SKM-1 (cell line): Measurements from ENCODE around the gene FAM186B.

Source experiments
- DNase-seq: peaks from one replicate; lab custom pipeline; 2025; ENCODE audit not compliant: unreplicated experiment; lab: John Stamatoyannopoulos, UW

Gene FAM186B

GRCh38 chr12:49609875-49610154 lies 4.4 kb upstream of the FAM186B start:
- DNase-seq = no peak

- no peak for DNase-seq
Measured at GRCh38 chr12:49609059-49609874, 3.8 kb upstream of the FAM186B start.

DNA sequence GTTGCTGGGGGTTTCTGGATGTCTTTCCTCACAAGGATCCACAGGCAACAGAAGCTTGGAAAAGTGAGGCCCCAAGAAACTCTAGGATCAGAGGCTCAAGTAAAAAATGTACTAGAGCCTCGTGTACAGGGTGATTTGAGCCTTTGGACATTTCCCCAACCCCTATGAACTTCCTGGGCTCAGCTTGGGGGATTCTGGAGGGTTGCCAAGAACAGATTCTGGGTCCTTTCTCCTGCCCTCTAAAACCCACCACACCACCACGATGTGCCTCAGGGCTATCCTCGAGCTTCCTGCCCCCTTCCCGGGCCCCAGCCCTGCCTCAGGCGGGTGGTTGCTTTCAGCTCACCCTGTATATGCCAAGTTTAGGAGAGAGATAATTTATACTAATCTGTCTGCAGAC lies 583 bp downstream of the FAM186B start:
- DNase-seq = no peak

- DNase-seq = no peak
Measured at GRCh38 chr12:49603721-49604120, 1.7 kb downstream of the FAM186B start.

DNA sequence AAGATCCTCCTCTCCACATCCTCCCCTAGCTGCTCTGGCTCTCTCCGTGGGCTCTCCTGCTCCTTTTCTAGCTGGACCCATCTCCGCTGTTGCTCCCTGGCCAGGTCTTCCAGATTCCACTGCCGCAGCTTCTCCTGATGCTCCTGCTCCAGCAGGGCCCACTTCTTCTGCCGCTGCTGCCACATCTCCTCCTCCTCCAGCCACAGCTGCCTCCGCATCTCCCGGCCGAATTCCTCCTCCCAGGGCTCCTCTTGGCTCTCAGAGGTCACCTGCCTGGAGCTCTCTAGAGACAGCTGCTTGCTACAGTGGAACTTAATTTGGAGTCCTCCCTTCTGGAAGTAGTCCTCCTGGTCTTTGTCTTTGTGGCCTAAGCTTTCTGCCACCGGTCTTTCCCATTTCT lies 5.5 kb downstream of the FAM186B start:
- DNase-seq = no peak

- no peak for DNase-seq
Measured at GRCh38 chr12:49598527-49598926, 6.9 kb downstream of the FAM186B start.

DNA sequence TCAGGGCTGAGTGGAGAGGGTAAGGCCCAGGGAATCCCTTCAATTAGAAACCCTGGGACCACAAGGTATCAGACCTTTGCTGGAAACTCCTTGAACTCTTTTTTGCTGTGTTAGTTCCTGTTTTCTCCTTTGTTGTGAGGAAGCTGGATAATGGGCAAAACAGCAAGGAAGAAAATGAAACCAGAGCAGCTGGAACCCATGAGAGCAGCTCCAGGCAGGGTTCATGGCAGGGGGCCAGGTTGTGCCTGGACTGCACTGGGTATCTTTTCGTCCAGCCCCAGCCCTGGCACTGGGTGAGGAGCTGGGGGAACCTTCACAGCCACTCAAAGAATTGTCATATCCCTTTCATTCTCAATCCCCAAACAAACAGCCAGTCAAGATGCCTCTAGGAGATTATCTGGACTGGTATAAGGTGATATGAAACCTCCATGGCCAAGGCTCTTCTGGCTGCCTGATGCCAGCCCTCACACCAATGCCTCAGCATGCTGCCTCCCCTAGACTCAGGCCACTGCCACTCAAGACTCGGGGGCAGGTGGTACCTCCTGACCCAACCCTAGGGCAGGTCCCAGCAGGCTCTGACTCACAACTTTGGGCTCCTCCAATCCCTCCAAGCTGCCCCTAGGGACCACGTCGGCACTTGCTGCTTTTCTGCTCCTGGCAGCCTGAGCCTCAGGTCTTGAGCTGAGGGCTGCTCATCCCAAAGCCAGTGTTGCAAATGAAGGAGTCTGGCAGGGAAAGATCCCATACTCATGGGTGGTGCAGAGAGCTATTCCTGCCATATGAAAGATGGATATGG lies 16.5 kb downstream of the FAM186B start:
- DNase-seq = no peak

- DNase-seq = no peak
Measured at GRCh38 chr12:49588281-49588680, 17.2 kb downstream of the FAM186B start.

DNA sequence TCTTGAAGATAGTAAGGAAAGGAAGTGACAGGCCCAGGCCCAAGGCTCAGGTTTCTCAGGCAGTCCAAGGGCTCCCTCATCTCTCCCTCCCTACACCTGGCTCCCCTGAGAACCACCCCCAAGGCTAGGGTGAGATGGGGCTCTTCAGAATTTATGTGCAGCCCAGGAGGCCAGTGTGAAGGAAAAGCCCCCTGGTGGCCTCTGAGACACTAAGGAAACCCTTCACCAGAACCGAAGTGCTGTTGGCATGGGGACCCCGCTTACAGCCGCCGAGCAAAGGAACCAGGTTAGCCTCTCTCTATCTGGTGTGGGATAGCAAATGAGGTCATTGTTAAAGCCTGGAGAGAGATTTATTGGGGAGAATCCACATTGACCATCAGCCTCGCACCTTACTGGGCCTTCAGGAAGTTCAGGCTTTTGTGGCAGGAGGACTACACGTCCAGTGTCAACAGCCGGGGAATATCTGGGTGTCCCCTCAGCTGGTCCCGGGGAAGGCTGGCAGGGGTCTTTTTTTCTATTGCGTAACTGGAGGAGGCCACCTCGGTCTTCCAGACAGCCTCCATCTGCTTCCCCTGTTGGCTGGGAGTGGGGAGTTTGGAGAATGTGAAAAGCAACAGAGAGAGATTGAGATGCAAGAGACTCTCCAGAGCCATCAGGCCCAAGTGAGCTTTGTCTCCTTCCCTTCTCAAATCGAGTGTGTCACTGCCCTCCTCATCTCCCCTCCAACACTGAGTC lies 18.1 kb downstream of the FAM186B start:
- no peak for DNase-seq

GRCh38 chr12:49585477-49586459 lies 19.7 kb downstream of the FAM186B start:
- DNase-seq = no peak

GRCh38 chr12:49584591-49584990 lies 20.8 kb downstream of the FAM186B start:
- no peak for DNase-seq

- DNase-seq = no peak
Measured at GRCh38 chr12:49583366-49584094, 21.9 kb downstream of the FAM186B start.

GRCh38 chr12:49582850-49583249 lies 22.6 kb downstream of the FAM186B start:
- no peak for DNase-seq

GRCh38 chr12:49582201-49582600 lies 23.2 kb downstream of the FAM186B start:
- DNase-seq = no peak

DNA sequence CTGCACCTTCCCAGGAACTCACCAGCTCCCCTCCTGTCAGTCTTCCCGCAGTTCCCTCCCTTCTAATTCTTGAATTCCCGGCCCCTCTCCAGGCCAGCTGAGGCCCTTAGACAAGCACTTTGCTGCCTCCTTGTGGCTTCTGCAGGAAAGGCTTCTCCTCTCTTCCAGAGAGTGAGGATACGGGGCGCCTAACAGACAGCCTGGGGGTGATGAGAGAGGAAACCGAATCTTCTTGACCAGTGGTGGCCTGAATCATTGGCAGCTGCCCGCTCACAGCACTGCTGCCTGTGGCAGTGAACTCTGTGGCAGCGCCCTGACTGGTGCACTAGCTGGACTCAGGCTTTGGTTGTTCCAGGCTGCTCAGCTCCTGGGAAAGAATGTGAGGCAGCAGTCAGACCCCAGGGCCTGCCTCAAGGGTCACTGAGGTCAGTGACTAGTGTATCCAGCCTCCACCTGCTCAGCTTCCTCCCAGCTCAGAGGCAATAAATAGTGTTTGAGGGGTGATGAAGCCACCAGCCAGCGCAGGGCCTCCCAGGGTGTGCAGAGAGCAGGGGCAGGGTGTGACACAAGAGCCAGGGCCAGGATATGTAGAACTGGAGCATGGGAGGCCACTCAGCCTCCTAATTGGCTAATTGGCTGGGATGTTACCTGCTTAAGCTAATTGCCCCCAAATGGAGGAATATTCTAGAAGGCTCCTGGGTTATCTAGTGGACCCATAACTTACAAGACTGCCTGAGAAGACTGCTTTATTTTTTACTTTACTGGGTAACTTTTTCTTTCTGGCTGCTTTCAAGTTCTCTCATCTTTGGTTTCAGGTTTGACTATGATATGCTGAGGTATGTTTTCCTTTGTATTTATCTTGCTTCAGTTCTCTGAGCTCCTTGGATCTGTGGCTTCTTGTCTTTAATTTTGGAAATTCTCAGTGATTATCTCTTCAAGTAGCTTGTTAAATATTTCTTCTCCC lies 24.6 kb downstream of the FAM186B start:
- DNase-seq = no peak

DNA sequence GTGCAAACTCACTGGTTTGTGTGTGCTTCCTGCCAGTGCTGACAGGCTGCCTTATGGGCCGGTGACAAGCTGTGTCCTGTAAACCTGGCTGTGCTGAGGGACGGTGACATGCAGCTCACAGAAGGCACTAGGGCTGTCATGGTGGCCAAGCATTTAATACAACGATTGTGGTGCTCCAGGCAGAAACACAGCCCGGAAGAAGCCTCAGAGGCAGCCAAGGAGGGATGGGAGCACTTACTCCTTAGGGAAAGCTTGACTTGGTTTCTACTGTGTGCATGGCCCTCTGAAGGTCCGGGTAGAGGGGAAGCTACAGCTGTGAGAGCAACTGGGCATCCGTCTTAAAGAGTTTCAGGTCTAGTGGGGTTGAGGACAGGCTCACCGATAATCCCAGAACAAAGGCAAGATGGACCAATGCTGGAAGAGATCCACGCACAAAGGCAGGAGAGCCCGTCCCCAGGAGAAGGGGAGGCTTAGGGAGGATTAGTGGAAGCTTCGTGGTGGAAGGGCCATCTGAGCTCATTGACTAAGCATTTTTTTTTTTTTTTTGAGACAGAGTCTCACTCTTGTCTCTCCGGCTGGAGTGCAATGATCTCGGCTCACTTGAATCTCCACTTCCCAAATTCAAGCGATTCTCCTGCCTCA lies 26.8 kb downstream of the FAM186B start:
- DNase-seq = no peak

DNA sequence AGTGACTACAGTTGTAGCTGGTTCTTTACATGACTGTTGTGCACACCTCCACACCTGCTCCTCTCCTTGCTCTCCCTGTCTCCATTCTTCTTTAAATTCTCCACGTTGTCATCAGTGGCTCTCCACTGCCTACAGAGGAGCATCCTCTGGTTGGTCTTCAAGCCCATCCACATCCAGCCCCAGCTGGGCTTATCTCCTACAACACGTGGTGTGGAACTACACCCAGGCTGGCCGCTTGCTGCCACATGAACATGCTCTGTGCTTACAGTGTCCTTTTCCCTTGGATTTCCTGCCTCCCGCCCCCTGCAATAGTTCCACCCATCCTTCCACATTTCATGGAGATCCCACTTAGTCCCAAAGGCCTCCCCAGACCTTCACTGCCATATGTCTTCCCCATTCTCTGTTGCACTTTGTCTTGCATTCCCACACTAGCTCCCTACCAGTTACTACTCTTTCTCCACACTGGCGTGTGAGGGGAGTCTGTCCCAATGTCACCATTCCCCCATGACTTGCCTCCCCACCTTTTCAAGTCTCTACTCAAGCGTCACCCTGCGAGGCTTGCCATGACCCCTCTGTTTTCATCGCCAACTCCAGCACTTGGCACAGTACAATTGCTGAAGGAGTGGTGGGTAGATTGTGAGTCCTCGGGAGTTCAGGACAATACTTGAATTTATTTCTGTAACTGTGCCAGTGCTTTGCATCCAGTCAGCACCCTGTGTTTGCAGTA lies 27.7 kb downstream of the FAM186B start:
- DNase-seq = no peak
